Caco-2 (cell line): ENCODE measurements around the gene RPS14. TPM values are rescaled to one million over a fixed set of nuclear protein-coding genes. Genes with fewer than 3 reads are reported as not detected.

Experiments used
- BruUV-seq: library from RNA; stranded (reverse); fragments of 400-500 nt; replicated peaks from 2 replicates; lab custom pipeline; 2021; lab: Mats Ljungman, UMichigan
- CTCF ChIA-PET: fragments of 300-600 bp; sonication (Branson Sonifier 250); formaldehyde crosslinking; loops from one replicate; lab custom pipeline; 2022; ENCODE audit warnings: antibody characterized with exemption; lab: Charles Lee
- POLR2A ChIA-PET: fragments of 300-600 bp; sonication (Branson Sonifier 250); formaldehyde crosslinking; loops from one replicate; lab custom pipeline; 2022; ENCODE audit warnings: antibody characterized with exemption; lab: Charles Lee
- DNase-seq, 2 experiments: peaks; one replicate each; pipeline versions ENCODE4 v3.0.0 to v3.0.0-alpha.2; 2020 to 2022
- H3K27me3 ChIP-seq: replicated peaks from 2 replicates; pipeline ENCODE4 v1.6.0; 2011; ENCODE audit warnings: low read length; ENCODE audit not compliant: control insufficient read depth, insufficient read depth
- H3K36me3 ChIP-seq: 2 replicates; pipeline ENCODE4 v1.5.1; 2011; ENCODE audit warnings: low read length; ENCODE audit not compliant: control insufficient read depth, insufficient read depth
- H3K4me1 ChIP-seq: fragments of 250-450 bp; sonication (Bioruptor Pico); 2 replicates; pipeline ENCODE4 v1.5.1; 2020; ENCODE audit warnings: mild to moderate bottlenecking
- H3K4me3 ChIP-seq: 2 replicates; pipeline ENCODE4 v1.5.1; 2011; ENCODE audit warnings: low read depth, mild to moderate bottlenecking, control low read depth, low read length
- H3K9me3 ChIP-seq: fragments of 250-450 bp; sonication (Bioruptor Pico); 2 replicates; pipeline ENCODE4 v1.5.1; 2020; ENCODE audit warnings: mild to moderate bottlenecking, moderate library complexity
- H3K27ac Mint-ChIP-seq: one replicate; pipeline ENCODE4 v1.8.0; 2022; ENCODE audit warnings: mixed read lengths; ENCODE audit not compliant: unreplicated experiment
- H3K27me3 Mint-ChIP-seq: one replicate; pipeline ENCODE4 v1.8.0; 2022; ENCODE audit warnings: mixed read lengths; ENCODE audit not compliant: insufficient read depth, unreplicated experiment
- H3K36me3 Mint-ChIP-seq: one replicate; pipeline ENCODE4 v1.8.0; 2022; ENCODE audit warnings: mild to moderate bottlenecking, mixed read lengths; ENCODE audit not compliant: insufficient read depth, unreplicated experiment
- H3K4me1 Mint-ChIP-seq: one replicate; pipeline ENCODE4 v1.8.0; 2022; ENCODE audit warnings: low read depth, mixed read lengths; ENCODE audit not compliant: unreplicated experiment
- H3K4me3 Mint-ChIP-seq: one replicate; pipeline ENCODE4 v1.8.0; 2022; ENCODE audit warnings: mild to moderate bottlenecking, moderate library complexity, mixed read lengths; ENCODE audit not compliant: unreplicated experiment
- H3K9me3 Mint-ChIP-seq: one replicate; pipeline ENCODE4 v1.8.0; 2022; ENCODE audit warnings: mixed read lengths; ENCODE audit not compliant: unreplicated experiment
- intact Hi-C: fragments of 100-400 bp; cut with micrococcal nuclease; formaldehyde crosslinking; loops from one replicate; pipeline ENCODE4 v1.10.0; 2022; ENCODE audit not compliant: unreplicated experiment
- total RNA-seq: library from RNA; stranded (reverse); gene quantifications from 2 replicates; pipeline ENCODE4 v1.2.3, GENCODE V29; 2022
- TF ChIP-seq, protein P1 (sequence below), 2 experiments: fragments of 200-600 bp in 1 of 2; IDR thresholded peaks; 1 replicate in 1 of 2; 2 replicates in 1 of 2; pipeline versions ENCODE4 v1.5.1 to v1.8.0; 2011 to 2022; ENCODE audit warnings: antibody characterized with exemption in 1 of 2, control low read depth in 1 of 2, inconsistent platforms in 1 of 2, low read depth in 1 of 2, low read length in 1 of 2, mild to moderate bottlenecking in 1 of 2, moderate library complexity in 1 of 2; ENCODE audit not compliant: insufficient read depth in 1 of 2, severe bottlenecking in 1 of 2, unreplicated experiment in 1 of 2

Gene RPS14
- total RNA-seq, 1 experiment from 2014 or later: 2,300 TPM

DNA sequence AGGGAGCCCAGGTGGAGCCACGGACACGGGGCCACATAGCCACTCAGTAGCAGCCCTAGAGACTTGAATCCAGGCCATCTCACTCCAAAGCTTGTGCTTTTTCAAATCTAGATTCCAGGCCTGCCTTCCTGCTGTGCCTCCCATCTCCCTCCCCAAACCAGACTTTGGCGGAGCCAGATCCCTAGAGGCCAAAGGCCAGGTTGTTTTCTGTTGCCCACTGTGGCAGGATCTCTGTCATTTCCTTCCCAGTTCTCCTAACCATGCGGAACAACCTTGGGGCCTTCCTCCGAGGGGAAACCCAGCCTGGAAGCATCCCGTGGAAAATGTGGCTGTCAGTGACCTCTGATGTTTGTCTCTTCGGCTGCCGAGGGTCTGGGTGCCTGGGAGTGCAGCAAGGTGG is 16.4 kb upstream of the RPS14 start:
- Mint-ChIP-seq H3K4me1 (peaks cover 7% of the 10 kb centered on the region), H3K27ac (no peak overlapping the region), H3K9me3 (no peaks in the 10 kb centered on the region), H3K27me3 (no peaks in the 10 kb centered on the region), H3K4me3 (no peak overlapping the region), H3K36me3 (no peaks in the 10 kb centered on the region)
- POLR2A ChIA-PET: no interaction called here
- BruUV-seq: no TSS peak
- H3K27me3 ChIP-seq: no peaks in the 10 kb centered on the region
- H3K4me1 ChIP-seq: peaks cover 23% of the 10 kb centered on the region
- no peak for DNase-seq
- TF ChIP-seq, protein P1, sequence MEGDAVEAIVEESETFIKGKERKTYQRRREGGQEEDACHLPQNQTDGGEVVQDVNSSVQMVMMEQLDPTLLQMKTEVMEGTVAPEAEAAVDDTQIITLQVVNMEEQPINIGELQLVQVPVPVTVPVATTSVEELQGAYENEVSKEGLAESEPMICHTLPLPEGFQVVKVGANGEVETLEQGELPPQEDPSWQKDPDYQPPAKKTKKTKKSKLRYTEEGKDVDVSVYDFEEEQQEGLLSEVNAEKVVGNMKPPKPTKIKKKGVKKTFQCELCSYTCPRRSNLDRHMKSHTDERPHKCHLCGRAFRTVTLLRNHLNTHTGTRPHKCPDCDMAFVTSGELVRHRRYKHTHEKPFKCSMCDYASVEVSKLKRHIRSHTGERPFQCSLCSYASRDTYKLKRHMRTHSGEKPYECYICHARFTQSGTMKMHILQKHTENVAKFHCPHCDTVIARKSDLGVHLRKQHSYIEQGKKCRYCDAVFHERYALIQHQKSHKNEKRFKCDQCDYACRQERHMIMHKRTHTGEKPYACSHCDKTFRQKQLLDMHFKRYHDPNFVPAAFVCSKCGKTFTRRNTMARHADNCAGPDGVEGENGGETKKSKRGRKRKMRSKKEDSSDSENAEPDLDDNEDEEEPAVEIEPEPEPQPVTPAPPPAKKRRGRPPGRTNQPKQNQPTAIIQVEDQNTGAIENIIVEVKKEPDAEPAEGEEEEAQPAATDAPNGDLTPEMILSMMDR (IDR thresholded peaks at IDR 0.05; ENCODE audit: insufficient read depth in 1 of 2, low read depth in 1 of 2, low read length in 1 of 2, severe bottlenecking in 1 of 2, unreplicated experiment in 1 of 2): no peak
- no peaks in the 10 kb centered on the region for H3K9me3 ChIP-seq
- CTCF ChIA-PET: no interaction called here
- no peak overlapping the region for H3K4me3 ChIP-seq
- no peaks in the 10 kb centered on the region for H3K36me3 ChIP-seq
- intact Hi-C loops: no loop called here

DNA sequence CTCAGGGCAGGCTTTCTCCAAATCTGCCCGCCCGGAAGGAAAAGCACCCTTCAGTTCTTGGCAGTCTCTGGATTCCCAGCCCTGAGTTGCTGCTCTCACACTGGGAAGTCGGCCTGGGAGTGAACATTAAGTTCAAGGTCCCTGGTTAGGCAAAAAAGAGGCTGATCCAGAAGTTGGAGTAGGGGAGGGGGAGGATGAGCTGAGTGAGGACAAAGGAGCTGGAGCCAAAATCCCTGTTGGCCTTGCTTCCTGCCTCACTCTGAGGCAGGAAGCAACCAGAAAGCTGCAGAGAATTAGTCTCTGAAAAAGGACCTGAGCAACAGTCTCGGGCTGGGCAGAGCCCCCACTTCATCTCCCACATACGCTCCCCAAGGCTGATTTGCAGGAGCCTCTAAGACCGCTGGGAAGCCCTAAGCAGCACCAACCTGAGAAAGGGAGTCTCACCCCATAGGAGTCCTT is 15.0 kb upstream of the RPS14 start:
- Histone ChIP-seq H3K9me3 (no peaks in the 10 kb centered on the region), H3K4me3 (no peak overlapping the region), H3K36me3 (no peaks in the 10 kb centered on the region), H3K27me3 (no peaks in the 10 kb centered on the region), H3K4me1 (peaks cover 13% of the 10 kb centered on the region)
- no peaks in the 10 kb centered on the region for H3K36me3 Mint-ChIP-seq
- H3K27me3 Mint-ChIP-seq: no peaks in the 10 kb centered on the region
- BruUV-seq: no TSS peak
- no peak overlapping the region for H3K27ac Mint-ChIP-seq
- ChIA-PET POLR2A (no interaction called here), CTCF (interaction anchor here (0.6 to 1.3 kb wide), 2 partner anchors 9 to 14 kb away, joined by 3 read pairs; no protein-coding TSS in a partner anchor)
- H3K4me1 Mint-ChIP-seq: peaks cover 11% of the 10 kb centered on the region
- DNase-seq: no peak
- no peaks in the 10 kb centered on the region for H3K9me3 Mint-ChIP-seq
- no peak overlapping the region for H3K4me3 Mint-ChIP-seq
- intact Hi-C loops: no loop called here
- TF ChIP-seq, protein P1 (IDR thresholded peaks at IDR 0.05; ENCODE audit: insufficient read depth in 1 of 2, low read depth in 1 of 2, low read length in 1 of 2, severe bottlenecking in 1 of 2, unreplicated experiment in 1 of 2): no peak

DNA sequence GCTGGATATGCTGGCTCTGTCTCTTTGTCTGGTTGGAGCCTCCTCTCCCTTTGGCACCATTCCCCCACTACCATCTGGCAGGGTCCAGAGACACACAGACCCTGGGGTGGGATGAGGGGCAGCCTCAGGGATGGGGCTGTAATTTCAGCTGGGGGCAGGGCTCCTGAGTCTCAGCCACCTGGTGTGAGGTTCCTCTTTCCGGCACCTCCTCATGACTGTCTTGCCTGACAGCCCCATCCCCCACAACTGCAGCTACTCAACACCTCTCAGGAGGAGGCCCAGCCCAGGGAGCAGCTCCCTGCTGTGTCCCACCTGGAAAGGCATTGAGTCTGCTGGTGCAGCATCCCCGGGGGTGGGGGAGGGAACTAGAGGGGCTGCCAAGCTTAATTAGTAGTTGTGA is 11.7 kb upstream of the RPS14 start:
- intact Hi-C loops: no loop called here
- no peaks in the 10 kb centered on the region for H3K9me3 Mint-ChIP-seq
- CTCF ChIA-PET: interaction anchor here (0.6 to 1.0 kb wide), 2 partner anchors 99 to 192 kb away, joined by 3 read pairs; no protein-coding TSS in a partner anchor
- Histone ChIP-seq H3K9me3 (no peaks in the 10 kb centered on the region), H3K4me3 (no peak overlapping the region), H3K4me1 (peaks cover 20% of the 10 kb centered on the region), H3K36me3 (no peaks in the 10 kb centered on the region), H3K27me3 (no peaks in the 10 kb centered on the region)
- H3K27ac Mint-ChIP-seq: no peak overlapping the region
- TF ChIP-seq, protein P1 (IDR thresholded peaks at IDR 0.05; ENCODE audit: insufficient read depth in 1 of 2, low read depth in 1 of 2, low read length in 1 of 2, severe bottlenecking in 1 of 2, unreplicated experiment in 1 of 2): no peak
- no peak for DNase-seq
- no peak overlapping the region for H3K4me3 Mint-ChIP-seq
- no peaks in the 10 kb centered on the region for H3K36me3 Mint-ChIP-seq
- H3K4me1 Mint-ChIP-seq: peaks cover 15% of the 10 kb centered on the region
- H3K27me3 Mint-ChIP-seq: no peaks in the 10 kb centered on the region
- BruUV-seq: no TSS peak
- POLR2A ChIA-PET: no interaction called here
